ENCODE measurements around the gene MITF.

The MITF gene

DNA sequence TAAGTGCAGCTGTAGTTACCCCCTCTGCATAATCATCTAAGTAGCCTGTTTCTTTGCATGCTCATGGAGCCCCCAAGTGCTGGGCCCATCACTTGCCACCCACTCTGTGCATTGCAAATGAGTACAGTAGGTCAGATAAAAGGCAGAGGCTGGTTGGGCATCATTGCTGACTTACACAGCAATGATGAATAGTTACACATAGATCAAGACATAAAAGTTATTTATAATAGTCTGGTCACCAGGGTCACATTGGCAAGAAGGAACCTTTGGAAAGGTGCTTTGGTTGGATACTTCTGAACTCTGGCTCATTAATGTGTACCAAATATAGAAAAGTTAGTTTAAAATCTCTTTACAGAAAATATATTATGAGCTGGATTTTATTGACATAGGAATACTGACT is 111.6 kb downstream of the MITF start:
- H3K27me3 ChIP-seq (ENCODE audit: control insufficient read depth, insufficient read depth, low read length), result no peaks in the 10 kb centered on the region
- no peaks in the 10 kb centered on the region for H3K36me3 ChIP-seq (ENCODE audit: insufficient read depth, low read length)
- no peak overlapping the region for H3K4me3 ChIP-seq (ENCODE audit: low read length)
- no peak overlapping the region for H3K9ac ChIP-seq (ENCODE audit: low read depth, low read length)
- no peaks in the 10 kb centered on the region for H3K9me3 ChIP-seq (replicated peaks; ENCODE audit: low read length)
- H3K4me2 ChIP-seq (ENCODE audit: low read length), result no peak overlapping the region
- no peaks in the 10 kb centered on the region for H3K4me1 ChIP-seq (ENCODE audit: control insufficient read depth, insufficient read depth, low read length)

- no peak overlapping the region for H3K4me3 ChIP-seq (ENCODE audit: low read length)
- H3K27me3 ChIP-seq (ENCODE audit: control insufficient read depth, insufficient read depth, low read length), result no peaks in the 10 kb centered on the region
- H3K36me3 ChIP-seq (ENCODE audit: insufficient read depth, low read length), result no peaks in the 10 kb centered on the region
- peaks cover under 1% of the 10 kb centered on the region for H3K4me1 ChIP-seq (ENCODE audit: control insufficient read depth, insufficient read depth, low read length)
- H3K9me3 ChIP-seq (replicated peaks; ENCODE audit: low read length), result no peaks in the 10 kb centered on the region
- no peak overlapping the region for H3K9ac ChIP-seq (ENCODE audit: low read depth, low read length)
- H3K4me2 ChIP-seq (ENCODE audit: low read length), result no peak overlapping the region
These were observed 113.8 kb downstream of the MITF start for GRCh38 chr3:69853027-69853426.

DNA sequence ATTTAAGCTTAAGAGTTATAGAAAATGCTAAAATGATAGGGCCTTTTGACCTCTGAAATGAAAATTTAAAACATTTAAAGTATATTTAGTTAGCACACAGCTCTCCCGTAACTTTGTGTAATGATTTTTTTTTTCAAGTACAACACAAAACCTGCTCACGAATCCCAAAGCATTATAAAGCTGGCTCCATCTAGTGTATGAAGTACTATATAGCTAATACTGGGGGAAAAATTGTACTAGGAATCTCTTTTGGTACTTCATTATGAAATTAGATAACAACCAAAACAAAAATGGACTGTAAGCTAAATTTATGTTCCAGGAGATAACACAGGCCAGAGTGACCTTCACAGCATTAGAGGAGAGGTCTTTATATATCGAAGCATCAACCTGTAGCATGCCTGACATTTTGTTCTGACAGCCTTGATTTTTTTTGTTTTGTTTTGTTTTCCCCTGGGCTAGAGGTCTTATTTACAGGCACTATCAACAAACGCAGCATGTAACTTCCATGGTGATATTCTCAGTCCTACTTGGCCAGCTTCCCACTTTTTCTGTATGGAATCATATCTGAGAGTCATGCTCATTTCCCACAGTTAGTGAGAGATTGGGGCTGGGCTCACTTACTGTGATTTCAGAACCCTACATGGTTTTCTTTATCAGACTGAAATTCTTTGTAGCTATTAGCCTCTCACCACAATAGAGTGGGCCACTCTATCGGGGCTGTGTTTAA is 116.3 kb downstream of the MITF start:
- no peak overlapping the region for H3K4me3 ChIP-seq (ENCODE audit: low read length)
- no peaks in the 10 kb centered on the region for H3K36me3 ChIP-seq (ENCODE audit: insufficient read depth, low read length)
- H3K27me3 ChIP-seq (ENCODE audit: control insufficient read depth, insufficient read depth, low read length), result no peaks in the 10 kb centered on the region
- H3K4me1 ChIP-seq (ENCODE audit: control insufficient read depth, insufficient read depth, low read length), result peaks cover 6% of the 10 kb centered on the region
- H3K9ac ChIP-seq (ENCODE audit: low read depth, low read length), result no peak overlapping the region
- H3K4me2 ChIP-seq (ENCODE audit: low read length), result no peak overlapping the region
- H3K9me3 ChIP-seq (replicated peaks; ENCODE audit: low read length), result no peaks in the 10 kb centered on the region

- Histone ChIP-seq H3K4me1 (ENCODE audit: control insufficient read depth, insufficient read depth, low read length) (peaks cover 6% of the 10 kb centered on the region), H3K4me2 (ENCODE audit: low read length) (no peak overlapping the region), H3K27me3 (ENCODE audit: control insufficient read depth, insufficient read depth, low read length) (no peaks in the 10 kb centered on the region), H3K36me3 (ENCODE audit: insufficient read depth, low read length) (no peaks in the 10 kb centered on the region), H3K9me3 (replicated peaks; ENCODE audit: low read length) (no peaks in the 10 kb centered on the region), H3K9ac (ENCODE audit: low read depth, low read length) (no peak overlapping the region), H3K4me3 (ENCODE audit: low read length) (no peak overlapping the region)
These were observed 117.9 kb downstream of the MITF start for GRCh38 chr3:69856965-69857705.

DNA sequence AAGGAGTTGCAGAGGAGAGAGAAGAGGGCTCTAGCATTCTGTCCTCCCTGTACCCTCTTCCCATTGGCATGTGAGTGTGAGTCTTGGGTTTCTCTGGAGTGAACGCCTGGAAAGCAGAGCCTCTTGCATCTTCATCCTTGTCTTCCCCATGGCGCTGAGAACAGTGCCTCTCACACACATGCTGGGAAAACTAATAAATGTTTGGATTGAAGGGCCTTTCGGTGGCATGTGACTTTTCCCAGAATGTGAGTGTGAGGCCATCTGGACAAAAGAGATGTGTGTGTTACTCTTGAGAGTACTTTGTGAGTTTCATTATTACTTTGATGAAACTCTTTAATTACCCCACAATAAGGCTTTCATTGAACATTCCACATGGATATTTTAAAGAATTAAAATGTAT is 122.3 kb downstream of the MITF start:
- H3K36me3 ChIP-seq (ENCODE audit: insufficient read depth, low read length), result no peaks in the 10 kb centered on the region
- H3K4me2 ChIP-seq (ENCODE audit: low read length), result no peak overlapping the region
- no peaks in the 10 kb centered on the region for H3K9me3 ChIP-seq (replicated peaks; ENCODE audit: low read length)
- peaks cover 14% of the 10 kb centered on the region for H3K4me1 ChIP-seq (ENCODE audit: control insufficient read depth, insufficient read depth, low read length)
- no peak overlapping the region for H3K9ac ChIP-seq (ENCODE audit: low read depth, low read length)
- no peak overlapping the region for H3K4me3 ChIP-seq (ENCODE audit: low read length)
- no peaks in the 10 kb centered on the region for H3K27me3 ChIP-seq (ENCODE audit: control insufficient read depth, insufficient read depth, low read length)

DNA sequence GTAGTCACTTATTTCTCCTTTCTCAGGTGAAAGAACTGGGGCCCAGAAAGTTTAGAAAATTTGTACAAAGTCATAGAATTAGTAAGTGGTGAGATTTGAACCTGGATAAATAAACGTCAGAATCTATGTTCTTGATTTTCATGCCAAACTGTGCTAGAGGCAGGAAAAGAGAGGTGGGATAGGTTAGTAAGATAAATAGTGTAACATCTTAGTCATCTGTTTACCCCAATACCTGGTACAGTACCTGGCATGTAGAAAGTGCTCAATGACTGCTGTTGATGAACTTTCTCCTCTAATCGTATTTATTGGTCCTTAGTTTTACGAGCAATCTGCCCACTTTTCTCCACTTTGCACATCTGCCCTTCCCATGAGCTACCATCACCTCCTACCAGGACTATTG is 124.9 kb downstream of the MITF start:
- H3K4me2 ChIP-seq (ENCODE audit: low read length), result no peak overlapping the region
- peaks cover 25% of the 10 kb centered on the region for H3K4me1 ChIP-seq (ENCODE audit: control insufficient read depth, insufficient read depth, low read length)
- H3K9ac ChIP-seq (ENCODE audit: low read depth, low read length), result no peak overlapping the region
- H3K36me3 ChIP-seq (ENCODE audit: insufficient read depth, low read length), result no peaks in the 10 kb centered on the region
- H3K9me3 ChIP-seq (replicated peaks; ENCODE audit: low read length), result no peaks in the 10 kb centered on the region
- H3K27me3 ChIP-seq (ENCODE audit: control insufficient read depth, insufficient read depth, low read length), result no peaks in the 10 kb centered on the region
- H3K4me3 ChIP-seq (ENCODE audit: low read length), result no peak overlapping the region

DNA sequence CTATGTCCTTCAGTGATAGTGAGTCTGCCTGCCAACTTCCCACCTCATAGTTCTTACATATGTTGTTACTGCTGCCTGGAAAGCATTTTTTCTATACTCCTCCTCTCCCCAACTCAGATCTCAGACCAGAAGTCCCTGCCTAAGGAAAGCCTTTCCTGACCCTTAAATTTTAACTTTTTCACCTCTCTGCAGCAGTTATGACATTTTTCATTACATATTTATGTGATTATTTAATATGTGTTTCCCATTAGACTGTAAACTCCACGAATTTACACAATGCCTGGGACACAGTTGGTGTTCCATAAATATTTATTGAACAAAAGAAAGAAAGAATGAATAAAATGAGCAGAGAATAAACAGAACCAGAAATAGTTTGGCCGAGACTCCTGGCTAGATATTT is 125.5 kb downstream of the MITF start:
- H3K4me3 ChIP-seq (ENCODE audit: low read length), result no peak overlapping the region

DNA sequence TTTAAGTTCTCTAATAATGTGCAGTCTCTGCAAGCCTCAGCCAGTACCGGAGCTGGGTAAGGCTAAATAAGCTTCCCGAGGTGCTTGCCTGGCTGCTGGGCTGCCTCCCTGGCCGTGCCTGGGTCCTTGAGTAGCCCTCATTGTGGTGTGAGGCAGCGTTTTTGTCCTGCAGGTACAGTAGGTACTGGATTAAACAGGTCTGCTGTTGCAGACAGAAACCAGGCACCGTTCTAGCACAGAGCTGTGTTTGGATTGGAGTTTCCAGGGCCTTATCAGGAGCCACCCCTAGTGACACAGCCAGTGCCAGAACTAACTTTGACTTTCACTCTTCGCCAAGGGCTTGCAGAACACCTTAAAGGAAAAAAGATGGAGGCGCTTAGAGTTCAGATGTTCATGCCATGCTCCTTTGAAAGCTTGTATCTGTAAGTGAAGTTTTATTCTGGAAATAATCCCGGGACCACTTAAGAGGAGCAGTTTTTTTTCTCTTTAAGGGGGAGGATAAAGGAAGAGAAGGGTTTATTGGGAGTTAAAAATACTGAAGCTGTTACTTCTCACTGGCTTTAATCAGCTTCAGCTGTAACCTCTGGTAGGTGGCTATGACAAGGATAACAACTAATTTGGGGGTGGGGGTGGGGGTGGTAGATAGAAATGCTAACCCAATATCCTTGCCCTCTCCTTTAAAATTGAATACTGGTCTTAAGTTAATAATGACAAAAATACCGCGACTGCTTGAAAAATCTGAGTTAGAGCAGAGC is 126.8 kb downstream of the MITF start:
- no peaks in the 10 kb centered on the region for H3K36me3 ChIP-seq (ENCODE audit: insufficient read depth, low read length)
- H3K27me3 ChIP-seq (ENCODE audit: control insufficient read depth, insufficient read depth, low read length), result no peaks in the 10 kb centered on the region
- peak overlapping the region; percentile 41 for H3K9ac ChIP-seq (ENCODE audit: low read depth, low read length)
- peaks cover 26% of the 10 kb centered on the region for H3K4me1 ChIP-seq (ENCODE audit: control insufficient read depth, insufficient read depth, low read length)
- H3K9me3 ChIP-seq (replicated peaks; ENCODE audit: low read length), result no peaks in the 10 kb centered on the region
- no peak overlapping the region for H3K4me3 ChIP-seq (ENCODE audit: low read length)
- peak overlapping the region; percentile 59 for H3K4me2 ChIP-seq (ENCODE audit: low read length)

More for the DNA sequence above, 125.5 kb downstream of the MITF start:
- no peaks in the 10 kb centered on the region for H3K36me3 ChIP-seq (ENCODE audit: insufficient read depth, low read length)
- H3K9ac ChIP-seq (ENCODE audit: low read depth, low read length), result no peak overlapping the region
- H3K27me3 ChIP-seq (ENCODE audit: control insufficient read depth, insufficient read depth, low read length), result no peaks in the 10 kb centered on the region
- H3K9me3 ChIP-seq (replicated peaks; ENCODE audit: low read length), result no peaks in the 10 kb centered on the region
- no peak overlapping the region for H3K4me2 ChIP-seq (ENCODE audit: low read length)
- H3K4me1 ChIP-seq (ENCODE audit: control insufficient read depth, insufficient read depth, low read length), result peaks cover 26% of the 10 kb centered on the region

DNA sequence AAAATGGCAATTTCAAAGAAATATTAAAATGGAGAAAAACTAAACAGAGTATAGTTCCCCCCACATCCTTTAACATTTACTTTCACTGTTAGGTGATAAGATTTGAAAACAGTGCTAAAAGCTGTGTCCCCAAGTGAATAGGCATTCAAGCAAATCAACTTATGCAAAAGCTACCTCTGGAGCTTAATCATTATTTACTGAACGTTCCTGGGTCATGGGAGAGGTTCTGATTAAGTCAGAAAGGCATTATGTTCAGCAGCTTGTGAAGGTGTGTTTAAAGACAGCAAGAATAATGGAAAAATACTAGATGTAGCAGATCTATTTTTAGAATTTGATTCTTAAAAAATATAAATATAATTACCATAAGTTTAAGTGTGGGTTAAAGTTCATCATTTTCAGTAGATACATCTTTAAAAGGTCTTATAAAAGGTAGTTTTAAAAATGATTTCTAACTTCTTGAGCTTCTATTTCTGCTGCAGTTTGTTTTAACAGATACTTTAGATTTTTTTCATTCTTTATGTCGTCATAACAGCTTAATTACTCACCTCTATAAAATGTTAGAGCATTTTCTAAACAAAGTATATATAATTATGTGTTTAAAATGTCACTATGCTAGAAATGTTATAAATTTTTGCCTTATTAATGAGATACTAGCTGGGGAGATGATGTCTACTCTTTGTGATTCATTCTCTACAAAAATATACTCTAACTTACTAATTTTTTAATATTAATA is 127.9 kb downstream of the MITF start:
- Histone ChIP-seq H3K4me2 (ENCODE audit: low read length) (peak overlapping the region; percentile 59), H3K9me3 (replicated peaks; ENCODE audit: low read length) (no peaks in the 10 kb centered on the region), H3K27me3 (ENCODE audit: control insufficient read depth, insufficient read depth, low read length) (no peaks in the 10 kb centered on the region), H3K4me3 (ENCODE audit: low read length) (no peak overlapping the region), H3K4me1 (ENCODE audit: control insufficient read depth, insufficient read depth, low read length) (peaks cover 26% of the 10 kb centered on the region), H3K9ac (ENCODE audit: low read depth, low read length) (peak overlapping the region; percentile 41), H3K36me3 (ENCODE audit: insufficient read depth, low read length) (no peaks in the 10 kb centered on the region)

- Histone ChIP-seq H3K4me3 (ENCODE audit: low read length) (no peak overlapping the region), H3K9me3 (replicated peaks; ENCODE audit: low read length) (no peaks in the 10 kb centered on the region), H3K27me3 (ENCODE audit: control insufficient read depth, insufficient read depth, low read length) (no peaks in the 10 kb centered on the region), H3K36me3 (ENCODE audit: insufficient read depth, low read length) (no peaks in the 10 kb centered on the region), H3K4me2 (ENCODE audit: low read length) (peak overlapping the region; percentile 59), H3K4me1 (ENCODE audit: control insufficient read depth, insufficient read depth, low read length) (peaks cover 26% of the 10 kb centered on the region), H3K9ac (ENCODE audit: low read depth, low read length) (no peak overlapping the region)
These were observed 128.8 kb downstream of the MITF start for GRCh38 chr3:69867941-69868505.

Data from skeletal muscle satellite cell (primary cell).